Immature natural killer cell (primary cell): ENCODE data around the gene OSBPL7. TPM values are rescaled to one million over a fixed set of nuclear protein-coding genes. Genes with fewer than 3 reads are reported as not detected.

Source experiments
- DNase-seq, 3 donors: peaks; one replicate each; pipeline ENCODE4 v3.0.0; 2022; ENCODE audit warnings: mixed read lengths in 1 of 3
- H3K27ac Mint-ChIP-seq, 6 donors: one replicate each; pipeline ENCODE4 v1.8.0; 2020; ENCODE audit warnings: mixed read lengths in 6 of 6, mild to moderate bottlenecking in 5 of 6, inconsistent platforms in 4 of 6, moderate library complexity in 3 of 6
- H3K27me3 Mint-ChIP-seq, 3 donors: one replicate each; pipeline ENCODE4 v1.8.0; 2020 to 2021; ENCODE audit warnings: low read depth in 3 of 3, mild to moderate bottlenecking in 3 of 3, mixed read lengths in 3 of 3, moderate library complexity in 3 of 3, inconsistent platforms in 1 of 3
- H3K36me3 Mint-ChIP-seq, 3 donors: one replicate each; pipeline ENCODE4 v1.8.0; 2020; ENCODE audit warnings: mixed read lengths in 3 of 3, inconsistent platforms in 2 of 3, mild to moderate bottlenecking in 2 of 3
- H3K4me1 Mint-ChIP-seq, 2 donors: one replicate each; pipeline ENCODE4 v1.8.0; 2020; ENCODE audit warnings: inconsistent platforms in 2 of 2, mild to moderate bottlenecking in 2 of 2, mixed read lengths in 2 of 2, moderate library complexity in 1 of 2
- H3K4me3 Mint-ChIP-seq, 5 donors: one replicate each; pipeline ENCODE4 v1.8.0; 2020; ENCODE audit warnings: mild to moderate bottlenecking in 5 of 5, mixed read lengths in 5 of 5, inconsistent platforms in 3 of 5, moderate library complexity in 3 of 5
- H3K9me3 Mint-ChIP-seq, 6 donors: one replicate each; pipeline ENCODE4 v1.8.0; 2020; ENCODE audit warnings: mild to moderate bottlenecking in 6 of 6, mixed read lengths in 6 of 6, inconsistent platforms in 4 of 6, moderate library complexity in 3 of 6
- polyA plus RNA-seq, 3 donors: library from polyadenylated mRNA; unstranded; fragments of 300-500 nt; fragmentation: Illumina TruSeq; gene quantifications; one replicate each; pipeline ENCODE4 v1.2.3, GENCODE V29; 2021

OSBPL7 gene
- polyA plus RNA-seq, 3 donors from 2014 or later: 2.7 to 7.5 (median 3.8) TPM

GRCh38 chr17:47855737-47856136, 34.1 kb upstream of the OSBPL7 start:
- no peak overlapping the region for H3K27ac Mint-ChIP-seq
- H3K9me3 Mint-ChIP-seq: no peaks in the 10 kb centered on the region
- no peaks in the 10 kb centered on the region for H3K36me3 Mint-ChIP-seq
- no peak for DNase-seq
- no peak overlapping the region for H3K4me3 Mint-ChIP-seq
- H3K27me3 Mint-ChIP-seq: peaks cover 20 to 43% (median 32%) of the 10 kb centered on the region in 3 donors
- peaks cover 6 to 8% of the 10 kb centered on the region in 2 donors for H3K4me1 Mint-ChIP-seq

DNA sequence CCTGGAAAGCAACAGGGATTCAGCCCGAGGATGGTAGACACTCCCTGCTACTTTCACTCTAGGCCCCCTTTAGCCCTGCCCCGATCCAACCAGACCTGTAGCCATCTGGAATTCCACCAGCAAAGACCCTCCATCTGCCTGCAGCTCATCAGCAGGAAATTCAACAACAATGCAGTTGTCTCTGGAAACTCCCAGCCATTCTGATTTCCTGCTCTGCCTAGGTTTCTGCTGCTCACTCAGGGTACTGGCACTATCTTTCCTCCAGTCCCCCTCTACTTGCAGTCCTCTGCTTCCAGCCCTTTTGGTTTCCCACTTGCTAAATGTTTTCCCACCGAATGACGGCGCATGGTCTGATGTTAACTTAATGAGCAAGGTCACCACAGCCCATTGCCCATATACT, 32.0 kb upstream of the OSBPL7 start:
- Mint-ChIP-seq H3K9me3 (no peaks in the 10 kb centered on the region), H3K4me1 (peaks cover 11 to 15% of the 10 kb centered on the region in 2 donors), H3K4me3 (no peak overlapping the region), H3K27me3 (peaks cover 29 to 42% (median 41%) of the 10 kb centered on the region in 3 donors), H3K36me3 (peaks cover 0 to 3% (median 0%) of the 10 kb centered on the region in 3 donors), H3K27ac (no peak overlapping the region)
- no peak for DNase-seq

- no peak overlapping the region for H3K27ac Mint-ChIP-seq
- DNase-seq: no peak
- H3K27me3 Mint-ChIP-seq: peaks cover 28 to 46% (median 41%) of the 10 kb centered on the region in 3 donors
- H3K4me3 Mint-ChIP-seq: peak overlapping the region in 4 of 5 donors; percentile 13 to 36 (median 32)
- H3K9me3 Mint-ChIP-seq: no peaks in the 10 kb centered on the region
- H3K36me3 Mint-ChIP-seq: peaks cover 0 to 3% (median 0%) of the 10 kb centered on the region in 3 donors
- peaks cover 11 to 15% of the 10 kb centered on the region in 2 donors for H3K4me1 Mint-ChIP-seq
Observed at GRCh38 chr17:47852113-47852949, 30.7 kb upstream of the OSBPL7 start.

DNA sequence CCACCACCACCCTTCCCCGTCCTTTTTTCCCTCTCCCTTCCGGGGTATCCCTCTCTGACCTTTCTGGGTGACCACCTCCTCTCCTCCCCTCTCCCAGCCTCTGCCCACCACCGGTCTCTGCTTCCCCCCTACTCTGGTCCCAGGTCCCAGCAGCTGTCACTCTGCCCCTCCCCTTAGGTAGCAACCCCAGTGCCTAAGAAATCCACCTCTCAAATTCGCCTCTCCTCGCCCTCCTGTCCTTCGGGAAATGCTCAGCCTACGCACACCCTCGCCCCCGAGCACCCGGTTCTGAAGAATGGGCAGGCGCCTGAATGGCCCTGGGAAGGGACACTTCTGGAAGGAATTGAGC, 30.1 kb upstream of the OSBPL7 start:
- H3K27me3 Mint-ChIP-seq: peaks cover 30 to 42% (median 40%) of the 10 kb centered on the region in 3 donors
- peaks cover 11 to 15% of the 10 kb centered on the region in 2 donors for H3K4me1 Mint-ChIP-seq
- H3K27ac Mint-ChIP-seq: no peak overlapping the region
- H3K4me3 Mint-ChIP-seq: peak overlapping the region in 3 of 5 donors; percentile 12 to 34 (median 29)
- DNase-seq: no peak
- no peaks in the 10 kb centered on the region for H3K9me3 Mint-ChIP-seq
- H3K36me3 Mint-ChIP-seq: peaks cover 0 to 3% (median 0%) of the 10 kb centered on the region in 3 donors

DNA sequence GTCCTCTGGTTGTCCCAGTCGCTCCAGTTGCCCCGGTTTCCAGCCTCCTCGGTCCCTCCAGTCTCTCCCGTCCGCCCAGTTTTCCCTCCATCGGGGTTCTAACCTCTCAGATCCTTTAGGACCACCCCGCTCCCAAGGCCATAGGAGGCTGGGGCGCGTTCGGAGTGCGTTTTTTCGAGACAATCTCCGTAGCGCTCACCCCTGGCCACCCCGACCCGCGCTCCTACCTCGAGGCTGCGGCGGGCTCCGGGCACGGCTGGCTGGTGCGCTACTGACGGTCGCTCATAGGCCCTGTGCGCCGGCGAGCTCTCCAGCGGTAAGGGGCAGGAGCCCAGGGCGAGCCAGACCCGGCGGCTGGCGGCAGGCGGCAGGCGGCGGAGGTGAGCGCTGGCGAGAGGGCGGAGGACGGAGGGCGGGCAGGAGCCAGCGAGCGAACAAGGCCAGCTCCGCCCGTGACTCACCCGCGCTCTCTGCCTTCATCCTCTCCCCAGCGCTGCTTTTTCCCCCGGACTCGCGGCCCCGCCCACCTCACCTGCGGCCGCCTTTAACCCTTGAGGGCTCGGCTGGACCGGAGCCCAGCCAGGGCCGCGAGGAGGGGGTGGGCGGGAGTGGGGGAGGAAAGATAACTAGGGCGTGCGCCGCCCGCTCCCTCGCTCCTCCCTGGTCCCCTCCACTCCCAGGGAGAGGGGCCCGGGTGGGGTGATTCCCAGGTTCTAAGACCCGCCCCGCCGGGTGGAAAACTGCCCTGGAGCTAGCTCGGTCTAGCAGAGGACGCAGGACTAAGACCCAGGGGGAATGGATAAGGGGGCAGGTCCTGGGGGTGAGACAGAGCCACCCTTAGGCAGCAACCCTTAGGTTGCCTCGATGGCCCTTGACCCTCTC, 29.3 kb upstream of the OSBPL7 start, which contains the start of gene SP6:
SP6 (minus strand) TSS at position 472 of the 882 bp plus-strand sequence. CDS start 2,734 bp downstream, outside the sequence.
- no peaks in the 10 kb centered on the region for H3K9me3 Mint-ChIP-seq
- peak within 1 kb of the TSS in 4 of 5 donors; percentile 29 to 61 (median 46) for H3K4me3 Mint-ChIP-seq
- H3K4me1 Mint-ChIP-seq: peaks cover 11 to 15% of the 10 kb centered on the region in 2 donors
- no peak within 1 kb of the TSS for H3K27ac Mint-ChIP-seq
- H3K36me3 Mint-ChIP-seq: peaks cover 0 to 3% (median 0%) of the 10 kb centered on the region in 3 donors
- DNase-seq: peak; percentile 20 to 38 (median 29)
- H3K27me3 Mint-ChIP-seq: peaks cover 36 to 43% (median 38%) of the 10 kb centered on the region in 3 donors

DNA sequence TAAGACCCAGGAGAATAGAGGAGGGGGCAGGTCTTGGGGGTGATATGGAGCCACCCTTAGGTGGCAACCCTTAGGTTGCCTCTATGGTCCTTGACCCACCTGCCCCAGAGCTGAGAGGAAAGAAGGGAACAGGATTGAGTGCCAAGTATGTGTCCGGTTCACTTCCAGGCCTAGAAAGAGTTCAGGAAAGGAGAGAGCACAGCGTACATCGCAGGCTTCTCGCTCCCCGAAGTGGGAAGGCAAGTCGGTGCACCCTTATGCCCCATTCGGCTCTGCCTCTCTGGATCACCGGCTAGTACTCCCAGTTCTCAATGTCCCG, 28.7 kb upstream of the OSBPL7 start:
- Mint-ChIP-seq H3K4me1 (peaks cover 11 to 15% of the 10 kb centered on the region in 2 donors), H3K27ac (no peak overlapping the region)
- no peak for DNase-seq

DNA sequence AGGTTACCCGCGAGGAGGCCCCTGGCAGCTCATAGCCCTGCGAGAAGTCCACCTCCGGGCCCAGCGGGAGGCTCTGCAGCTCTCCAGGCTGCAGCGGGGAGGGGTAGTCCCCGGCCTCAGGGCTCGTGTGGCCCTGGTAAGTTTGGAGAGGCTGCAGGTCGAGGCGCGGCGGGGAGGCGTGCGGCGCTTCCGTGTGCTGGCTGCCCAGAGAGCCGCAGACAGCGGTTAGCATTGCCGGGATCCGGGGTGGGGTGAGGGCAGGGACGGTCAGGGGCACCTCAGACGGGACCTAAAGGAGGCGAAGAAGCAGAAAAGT, 26.6 kb upstream of the OSBPL7 start:
- Mint-ChIP-seq H3K27me3 (peaks cover 20 to 32% (median 29%) of the 10 kb centered on the region in 3 donors), H3K4me1 (peaks cover 11 to 15% of the 10 kb centered on the region in 2 donors), H3K4me3 (no peak overlapping the region), H3K9me3 (no peaks in the 10 kb centered on the region), H3K27ac (no peak overlapping the region), H3K36me3 (peaks cover 0 to 3% (median 0%) of the 10 kb centered on the region in 3 donors)
- no peak for DNase-seq

More for the DNA sequence above, 28.7 kb upstream of the OSBPL7 start:
- Mint-ChIP-seq H3K4me3 (peak overlapping the region in 4 of 5 donors; percentile 29 to 61 (median 46)), H3K9me3 (no peaks in the 10 kb centered on the region), H3K27me3 (peaks cover 35 to 42% (median 36%) of the 10 kb centered on the region in 3 donors), H3K36me3 (peaks cover 0 to 3% (median 0%) of the 10 kb centered on the region in 3 donors)

GRCh38 chr17:47847341-47848197, 26.0 kb upstream of the OSBPL7 start:
- H3K27ac Mint-ChIP-seq: no peak overlapping the region
- H3K9me3 Mint-ChIP-seq: no peaks in the 10 kb centered on the region
- no peak overlapping the region for H3K4me3 Mint-ChIP-seq
- H3K4me1 Mint-ChIP-seq: peaks cover 13 to 20% of the 10 kb centered on the region in 2 donors
- no peak for DNase-seq
- peaks cover 0 to 3% (median 0%) of the 10 kb centered on the region in 3 donors for H3K36me3 Mint-ChIP-seq
- peaks cover 20 to 29% (median 28%) of the 10 kb centered on the region in 3 donors for H3K27me3 Mint-ChIP-seq

DNA sequence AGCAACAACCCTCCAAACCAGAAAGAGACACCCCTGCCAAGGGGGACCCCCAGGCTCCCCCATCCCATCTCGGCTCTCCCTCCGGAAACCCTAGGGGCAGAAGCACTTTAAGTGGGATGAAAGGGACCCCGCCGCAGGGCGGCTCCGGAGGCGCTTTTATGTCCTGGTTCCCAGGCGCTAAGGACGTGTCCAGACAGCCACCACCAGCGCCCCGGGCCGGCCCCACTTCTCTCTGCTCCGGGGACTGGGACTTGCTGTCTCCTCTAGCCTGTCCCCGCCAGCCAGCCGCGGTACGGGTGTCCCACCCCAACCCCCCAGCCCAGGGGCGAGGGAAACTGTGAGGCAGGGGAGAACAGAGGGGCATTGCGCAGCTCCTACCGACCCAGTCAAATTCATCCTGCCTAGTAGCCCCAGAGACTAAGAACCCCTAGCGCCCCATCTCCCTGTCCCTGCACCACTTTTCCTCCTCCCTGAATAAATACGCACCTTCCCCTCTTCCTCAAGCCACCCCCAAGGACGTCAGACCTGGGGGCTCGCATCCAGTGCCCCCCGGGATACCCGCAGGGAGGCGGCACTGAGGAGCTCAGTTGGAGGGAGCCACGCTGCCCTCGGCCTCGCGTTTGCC, 25.2 kb upstream of the OSBPL7 start:
- H3K4me1 Mint-ChIP-seq: peaks cover 7 to 20% of the 10 kb centered on the region in 2 donors
- DNase-seq: no peak
- H3K36me3 Mint-ChIP-seq: peaks cover 0 to 3% (median 0%) of the 10 kb centered on the region in 3 donors
- no peak overlapping the region for H3K4me3 Mint-ChIP-seq
- peaks cover 20 to 23% (median 21%) of the 10 kb centered on the region in 3 donors for H3K27me3 Mint-ChIP-seq
- no peak overlapping the region for H3K27ac Mint-ChIP-seq
- no peaks in the 10 kb centered on the region for H3K9me3 Mint-ChIP-seq

- H3K9me3 Mint-ChIP-seq: no peaks in the 10 kb centered on the region
- H3K36me3 Mint-ChIP-seq: peaks cover 0 to 3% (median 0%) of the 10 kb centered on the region in 3 donors
- peaks cover 13 to 25% of the 10 kb centered on the region in 2 donors for H3K4me1 Mint-ChIP-seq
- no peak overlapping the region for H3K27ac Mint-ChIP-seq
- no peak overlapping the region for H3K4me3 Mint-ChIP-seq
- peaks cover 20 to 23% (median 20%) of the 10 kb centered on the region in 3 donors for H3K27me3 Mint-ChIP-seq
- no peak for DNase-seq
Observed at GRCh38 chr17:47845716-47846075, 24.1 kb upstream of the OSBPL7 start.

DNA sequence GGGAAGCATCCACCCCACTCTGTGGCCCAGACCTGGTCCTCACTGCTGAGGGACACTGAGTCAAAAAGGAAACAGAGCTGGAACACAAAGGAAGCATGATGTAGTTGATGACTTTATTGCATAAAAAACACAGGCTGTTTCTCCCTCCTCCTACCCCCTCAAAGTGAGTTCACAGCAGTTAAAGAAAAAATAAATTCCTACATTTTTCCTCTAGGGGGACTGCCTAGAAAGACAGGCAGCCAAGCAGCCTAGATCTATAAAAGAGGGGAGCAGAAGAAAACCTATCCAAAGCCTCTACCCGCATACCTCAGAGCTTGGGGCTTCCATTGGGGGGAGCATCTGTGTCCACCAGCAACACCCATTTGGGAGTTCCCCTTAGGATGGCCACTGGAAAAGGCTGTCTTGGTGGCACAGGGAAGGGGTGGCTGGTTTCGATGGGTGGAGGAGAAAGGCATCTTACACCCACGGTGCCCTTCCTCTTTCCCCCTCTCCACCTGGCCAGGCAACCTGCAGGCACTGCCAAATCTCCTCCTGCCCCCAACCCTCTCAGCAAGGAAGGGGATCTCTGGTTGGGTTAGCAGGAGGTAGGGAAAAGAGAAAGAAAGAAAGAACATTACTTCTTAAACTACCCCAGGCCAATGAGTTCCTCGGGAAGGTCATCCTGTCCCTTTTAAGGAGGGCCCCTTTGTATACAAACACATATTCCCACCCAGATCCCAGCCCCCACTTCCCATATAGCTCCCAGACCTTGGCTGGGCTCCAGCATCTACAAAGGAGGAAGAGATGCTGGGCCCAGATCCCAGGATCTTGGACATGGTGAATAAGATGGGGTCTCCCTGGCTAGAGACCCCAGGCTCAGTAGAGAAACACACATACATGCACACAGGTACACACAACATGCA, 23.5 kb upstream of the OSBPL7 start:
- no peak overlapping the region for H3K4me3 Mint-ChIP-seq
- H3K4me1 Mint-ChIP-seq: peaks cover 14 to 25% of the 10 kb centered on the region in 2 donors
- H3K36me3 Mint-ChIP-seq: peaks cover 0 to 3% (median 0%) of the 10 kb centered on the region in 3 donors
- no peak overlapping the region for H3K27ac Mint-ChIP-seq
- peaks cover 17 to 23% (median 20%) of the 10 kb centered on the region in 3 donors for H3K27me3 Mint-ChIP-seq
- H3K9me3 Mint-ChIP-seq: no peaks in the 10 kb centered on the region
- no peak for DNase-seq

DNA sequence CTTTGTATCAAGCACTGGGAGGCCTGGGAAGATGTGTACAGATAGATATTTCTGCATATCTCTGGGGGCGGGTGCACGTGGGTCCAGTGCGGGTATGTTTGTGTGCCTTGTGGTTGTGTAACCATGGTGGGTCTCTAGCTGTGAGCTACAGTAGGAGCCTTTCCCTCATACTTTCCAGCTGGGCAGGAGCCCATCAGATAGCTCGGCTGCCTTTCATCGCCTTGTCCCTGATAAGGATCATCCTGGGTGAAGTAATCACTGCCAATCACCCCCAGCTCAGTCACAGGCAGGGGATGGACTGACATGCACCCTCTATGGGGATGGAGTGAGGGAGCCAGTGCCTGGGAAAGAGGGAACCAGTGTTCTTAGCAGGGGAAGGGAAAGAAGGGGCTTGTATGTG, 22.6 kb upstream of the OSBPL7 start:
- H3K27ac Mint-ChIP-seq: no peak overlapping the region
- no peaks in the 10 kb centered on the region for H3K9me3 Mint-ChIP-seq
- H3K4me1 Mint-ChIP-seq: peaks cover 17 to 30% of the 10 kb centered on the region in 2 donors
- DNase-seq: no peak
- peaks cover 0 to 1% (median 0%) of the 10 kb centered on the region in 3 donors for H3K36me3 Mint-ChIP-seq
- H3K4me3 Mint-ChIP-seq: no peak overlapping the region
- peaks cover 13 to 19% (median 16%) of the 10 kb centered on the region in 3 donors for H3K27me3 Mint-ChIP-seq
